EH (cell line): ENCODE data around the gene CPNE6.
A peak's percentile ranks its signal among the peaks of the same experiment; 100 is the strongest.

ENCODE experiments used
- DNase-seq: peaks from one replicate; pipeline ENCODE4 v3.0.0-alpha.2; 2015; ENCODE audit warnings: low read depth

CPNE6 gene

GRCh38 chr14:24069411-24069735 is 2.0 kb upstream of the CPNE6 start:
- DNase-seq = no peak

- no peak for DNase-seq
Observed at GRCh38 chr14:24070285-24071143, 848 bp upstream of the CPNE6 start.

GRCh38 chr14:24071836-24072430 is 571 bp downstream of the CPNE6 start:
- no peak for DNase-seq

GRCh38 chr14:24072436-24072835 is 1.1 kb downstream of the CPNE6 start:
- no peak for DNase-seq

GRCh38 chr14:24072881-24073877 is 1.8 kb downstream of the CPNE6 start:
- DNase-seq = no peak

- no peak for DNase-seq
Observed at GRCh38 chr14:24074625-24075484, 3.5 kb downstream of the CPNE6 start.

GRCh38 chr14:24075485-24076301 is 4.3 kb downstream of the CPNE6 start:
- DNase-seq = no peak

- DNase-seq = no peak
Observed at GRCh38 chr14:24076302-24076601, 4.9 kb downstream of the CPNE6 start.

GRCh38 chr14:24077086-24077485 is 5.7 kb downstream of the CPNE6 start:
- no peak for DNase-seq

- no peak for DNase-seq
Observed at GRCh38 chr14:24078146-24078545, 6.8 kb downstream of the CPNE6 start.

GRCh38 chr14:24079491-24080141 is 8.3 kb downstream of the CPNE6 start:
- no peak for DNase-seq

GRCh38 chr14:24080142-24080530 is 8.8 kb downstream of the CPNE6 start:
- no peak for DNase-seq

GRCh38 chr14:24080888-24081738 is 9.8 kb downstream of the CPNE6 start:
- peak; percentile 34 for DNase-seq

- no peak for DNase-seq
Observed at GRCh38 chr14:24081739-24082211, 10.4 kb downstream of the CPNE6 start.

GRCh38 chr14:24082411-24083080 is 11.2 kb downstream of the CPNE6 start:
- DNase-seq = no peak

- no peak for DNase-seq
Observed at GRCh38 chr14:24083462-24083861, 12.1 kb downstream of the CPNE6 start.

GRCh38 chr14:24084440-24084839 is 13.1 kb downstream of the CPNE6 start:
- DNase-seq = peak; percentile 6

- DNase-seq = no peak
Observed at GRCh38 chr14:24085215-24085614, 13.9 kb downstream of the CPNE6 start.
